Trophoblast cell (in vitro differentiated cells and primary cell): ENCODE data around the gene PPP1R13L.
A peak's percentile ranks its signal among the peaks of the same experiment; 100 is the strongest.
"Not testable (repeated sequence)": the region's sequence is repeated elsewhere in the genome, so short reads cannot be mapped to it uniquely, and the experiment has no call there.

Experiments
- DNase-seq, 2 donors: peaks; one replicate each; pipeline ENCODE4 v3.0.0-alpha.2; 2016
- H2AFZ ChIP-seq: 2 replicates; pipeline ENCODE4 v1.6.1; 2013; ENCODE audit warnings: low read length, moderate library complexity, mild to moderate bottlenecking; ENCODE audit not compliant: insufficient read depth, poor library complexity
- H2AK5ac ChIP-seq: 2 replicates; pipeline ENCODE4 v1.6.1; 2013; ENCODE audit warnings: mild to moderate bottlenecking, low read length
- H2BK120ac ChIP-seq: 2 replicates; pipeline ENCODE4 v1.6.1; 2013; ENCODE audit warnings: low read length, mild to moderate bottlenecking, moderate library complexity; ENCODE audit not compliant: insufficient read depth, poor library complexity
- H2BK12ac ChIP-seq: 2 replicates; pipeline ENCODE4 v1.6.1; 2013; ENCODE audit warnings: mild to moderate bottlenecking, low read length, moderate library complexity
- H2BK5ac ChIP-seq: 2 replicates; pipeline ENCODE4 v1.6.1; 2013; ENCODE audit warnings: low read length, low read depth, moderate library complexity, mild to moderate bottlenecking; ENCODE audit not compliant: poor library complexity
- H3K14ac ChIP-seq: 2 replicates; pipeline ENCODE4 v1.6.1; 2013; ENCODE audit warnings: mild to moderate bottlenecking, low read length
- H3K18ac ChIP-seq: 2 replicates; pipeline ENCODE4 v1.6.1; 2013; ENCODE audit warnings: mild to moderate bottlenecking, low read length
- H3K23ac ChIP-seq: 2 replicates; pipeline ENCODE4 v1.6.1; 2013; ENCODE audit warnings: low read length
- H3K27ac ChIP-seq: 2 replicates; pipeline ENCODE4 v1.5.1; 2013; ENCODE audit warnings: low read depth, mild to moderate bottlenecking, inconsistent platforms, low read length, moderate library complexity
- H3K27me3 ChIP-seq: 2 replicates; pipeline ENCODE4 v1.6.1; 2013; ENCODE audit warnings: inconsistent platforms, mild to moderate bottlenecking, low read length, moderate library complexity; ENCODE audit not compliant: insufficient read depth
- H3K36me3 ChIP-seq, 2 experiments: 1 replicate in 1 of 2; 2 replicates in 1 of 2; pipeline ENCODE4 v1.6.1; 2013; ENCODE audit warnings: low read length in 2 of 2, mild to moderate bottlenecking in 2 of 2, moderate library complexity in 1 of 2; ENCODE audit not compliant: insufficient read depth in 2 of 2, control insufficient read depth in 1 of 2
- H3K4ac ChIP-seq: 2 replicates; pipeline ENCODE4 v1.6.1; 2013; ENCODE audit warnings: low read depth, mild to moderate bottlenecking, low read length, moderate library complexity
- H3K4me1 ChIP-seq, 2 experiments: 1 replicate in 1 of 2; 2 replicates in 1 of 2; pipeline ENCODE4 v1.6.1; 2013; ENCODE audit warnings: low read length in 2 of 2, mild to moderate bottlenecking in 2 of 2, moderate library complexity in 1 of 2; ENCODE audit not compliant: insufficient read depth in 2 of 2, control insufficient read depth in 1 of 2
- H3K4me2 ChIP-seq: 2 replicates; pipeline ENCODE4 v1.6.1; 2013; ENCODE audit warnings: inconsistent platforms, mild to moderate bottlenecking, low read length, moderate library complexity
- H3K4me3 ChIP-seq: 2 replicates; pipeline ENCODE4 v1.5.1; 2013; ENCODE audit warnings: mild to moderate bottlenecking, low read depth, low read length, inconsistent platforms
- H3K79me1 ChIP-seq: one replicate; pipeline ENCODE4 v1.6.1; 2013; ENCODE audit warnings: low read length
- H3K79me2 ChIP-seq: 2 replicates; pipeline ENCODE4 v1.6.1; 2013; ENCODE audit warnings: low read length, mild to moderate bottlenecking; ENCODE audit not compliant: control insufficient read depth, insufficient read depth, poor library complexity
- H3K9ac ChIP-seq: 2 replicates; pipeline ENCODE4 v1.6.1; 2013; ENCODE audit warnings: mild to moderate bottlenecking, low read length
- H3K9me3 ChIP-seq: 2 replicates; pipeline ENCODE4 v1.6.1; 2013; ENCODE audit warnings: low read depth, mild to moderate bottlenecking, control low read depth, inconsistent platforms, low read length; ENCODE audit not compliant: insufficient read depth
- H4K12ac ChIP-seq: 2 replicates; pipeline ENCODE4 v1.6.1; 2013; ENCODE audit warnings: low read depth, mild to moderate bottlenecking, low read length, moderate library complexity
- H4K8ac ChIP-seq: 2 replicates; pipeline ENCODE4 v1.6.1; 2013; ENCODE audit warnings: low read depth, mild to moderate bottlenecking, low read length, moderate library complexity
- H4K91ac ChIP-seq: one replicate; pipeline ENCODE4 v1.6.1; 2013; ENCODE audit warnings: low read depth, mild to moderate bottlenecking, low read length, moderate library complexity
- WGBS: extraction: QIAGEN DNeasy Blood & Tissue Kit; methylation state at CpG from one replicate; pipeline ENCODE4 v1.1.7; 2013; ENCODE audit warnings: missing lambda C conversion rate; ENCODE audit not compliant: insufficient read length, insufficient coverage; ENCODE audit errors: extremely low coverage; 5-methylcytosine and 5-hydroxymethylcytosine counted together

PPP1R13L gene

DNA sequence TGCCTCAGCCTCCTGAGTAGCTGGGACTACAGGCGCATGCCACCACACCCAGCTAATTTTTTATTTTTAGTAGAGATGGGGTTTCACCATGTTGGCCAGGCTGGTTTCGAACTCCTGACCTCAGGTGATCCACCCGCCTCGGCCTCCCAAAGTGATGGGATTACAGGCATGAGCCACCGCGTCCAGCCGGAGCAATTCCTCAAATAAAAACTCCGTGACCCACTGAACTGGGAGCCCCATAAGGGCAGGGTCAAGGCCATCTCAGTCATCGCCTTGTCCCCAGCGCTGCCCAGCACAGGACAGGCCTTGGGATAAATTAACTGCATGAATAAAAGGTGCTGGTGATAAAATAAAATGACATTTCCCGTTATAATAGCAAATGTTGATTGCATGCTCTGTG, 25.0 kb upstream of the PPP1R13L start:
- H3K9me3 ChIP-seq, DNase-seq, H2BK120ac ChIP-seq, H3K9ac ChIP-seq, H3K27me3 ChIP-seq, H3K14ac ChIP-seq, H3K4me1 ChIP-seq, H3K18ac ChIP-seq, H3K79me1 ChIP-seq, H2BK12ac ChIP-seq, H3K27ac ChIP-seq, H2AFZ ChIP-seq, H2AK5ac ChIP-seq, H3K23ac ChIP-seq, H3K4me2 ChIP-seq, H3K79me2 ChIP-seq, H2BK5ac ChIP-seq, H4K12ac ChIP-seq, H3K4ac ChIP-seq, H4K91ac ChIP-seq, H3K4me3 ChIP-seq, H3K36me3 ChIP-seq, H4K8ac ChIP-seq: not testable (repeated sequence)
- WGBS: no CpG with 5 or more reads among the region's 11 CpGs

DNA sequence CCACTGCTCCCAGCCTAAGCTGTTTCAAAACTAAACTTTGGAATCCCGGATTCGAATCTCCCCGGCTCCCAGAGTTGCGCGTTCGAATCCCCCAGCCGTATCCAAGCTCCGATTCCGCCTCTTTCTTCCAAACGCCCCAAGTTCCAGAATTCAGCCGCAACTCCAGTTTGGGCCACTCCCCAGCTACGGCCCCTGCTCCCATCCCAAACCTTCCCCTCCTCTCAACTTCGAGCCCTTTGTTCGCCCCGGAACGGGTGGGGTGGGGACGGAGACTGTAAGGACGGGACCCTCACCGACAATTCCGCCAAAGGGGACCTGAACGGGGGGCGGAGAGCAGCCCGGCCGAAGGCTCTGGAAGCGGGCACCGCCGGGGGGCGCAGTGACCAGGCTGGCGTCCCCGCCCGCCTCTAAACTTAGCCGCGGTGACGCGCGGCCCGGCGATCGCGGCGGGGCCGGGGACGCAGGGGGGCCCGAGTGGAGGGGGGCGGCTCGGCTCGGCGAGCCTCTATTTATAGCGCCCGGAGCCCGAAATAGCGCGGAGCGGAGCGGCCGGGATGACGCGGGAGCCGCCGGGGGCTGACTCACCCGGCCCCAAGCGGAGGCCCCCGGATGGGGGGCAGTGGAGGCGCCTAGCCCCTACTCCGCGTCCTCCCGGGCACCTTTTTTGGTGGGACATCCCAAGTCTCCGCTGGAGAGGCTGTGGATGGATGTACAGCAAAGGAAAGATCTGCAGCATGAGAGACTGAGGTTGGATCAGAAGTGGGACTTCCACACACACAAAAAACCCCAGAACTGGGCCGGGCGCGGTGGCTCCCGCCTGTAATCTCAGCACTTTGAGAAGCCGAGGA, 23.7 kb upstream of the PPP1R13L start:
- Histone ChIP-seq H3K4me2 (peak overlapping the region; percentile 86), H3K9ac (peak overlapping the region; percentile 30), H3K4me1 (peaks cover 0 to 6% of the 10 kb centered on the region in 2 experiments), H3K14ac (peak overlapping the region; percentile 58), H2BK12ac (peak overlapping the region; percentile 10), H3K4me3 (peak overlapping the region; percentile 75), H3K27ac (peak overlapping the region; percentile 8), H3K18ac (peak overlapping the region; percentile 36), H4K8ac (peak overlapping the region; percentile 80), H3K79me1 (peaks cover 15% of the 10 kb centered on the region), H3K9me3 (no peaks in the 10 kb centered on the region), H4K91ac (peak overlapping the region; percentile 71), H3K4ac (peak overlapping the region; percentile 48), H3K27me3 (no peaks in the 10 kb centered on the region), H3K23ac (no peak overlapping the region), H4K12ac (peak overlapping the region; percentile 76), H2BK5ac (peak overlapping the region; percentile 22), H3K36me3 (no peaks in the 10 kb centered on the region), H2AK5ac (no peak overlapping the region), H2BK120ac (peak overlapping the region; percentile 86), H2AFZ (peak overlapping the region; percentile 85), H3K79me2 (peaks cover 4% of the 10 kb centered on the region)
- DNase-seq: peak; percentile 61 to 62
- WGBS: no CpG with 5 or more reads among the region's 73 CpGs

DNA sequence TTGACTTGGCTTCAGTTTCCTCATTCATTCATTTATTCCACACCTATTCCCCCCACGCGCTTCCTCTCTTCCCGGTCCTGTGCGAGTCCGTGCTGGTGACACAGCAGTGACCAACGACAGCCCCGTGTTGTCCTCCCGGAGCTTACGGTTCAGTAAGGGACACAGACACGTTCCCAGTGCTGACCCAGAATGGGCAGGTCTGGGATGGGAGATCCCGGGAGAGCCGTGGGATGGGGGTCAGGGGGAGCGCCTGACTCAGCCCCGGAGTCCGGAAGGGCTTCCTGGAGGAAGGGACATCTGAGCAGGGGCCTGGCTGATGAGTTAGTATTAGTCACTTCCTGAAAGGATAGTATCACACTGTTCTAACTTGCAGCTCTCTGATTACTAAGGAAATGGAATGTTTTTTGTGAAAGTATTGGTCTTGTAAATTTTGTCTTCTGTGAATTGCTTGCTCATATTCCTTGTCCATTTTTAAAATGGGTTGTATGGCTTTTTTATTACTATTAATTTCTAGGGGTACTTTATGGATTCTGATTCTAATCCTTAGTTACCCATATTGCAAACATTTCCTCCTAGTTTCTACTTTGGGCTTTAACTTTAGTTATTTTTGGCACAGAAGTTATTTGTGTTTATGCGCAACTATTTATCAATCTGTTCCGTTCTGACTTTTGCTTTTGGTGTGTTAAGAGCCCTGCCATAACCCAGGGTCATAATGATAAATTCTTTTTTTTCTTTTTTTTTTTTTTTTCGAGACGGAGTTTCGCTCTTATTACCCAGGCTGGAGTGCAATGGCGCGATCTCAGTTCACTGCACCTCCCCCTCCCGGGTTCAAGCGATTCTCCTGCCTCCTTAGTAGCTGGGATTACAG, 19.6 kb upstream of the PPP1R13L start:
- Histone ChIP-seq H2BK5ac (peak overlapping the region; percentile 94), H2BK12ac (peak overlapping the region; percentile 58), H3K14ac (peak overlapping the region; percentile 98), H3K4me2 (peak overlapping the region; percentile 67), H3K27me3 (no peaks in the 10 kb centered on the region), H3K9me3 (no peaks in the 10 kb centered on the region), H2AFZ (peak overlapping the region; percentile 82), H3K79me2 (peaks cover 8% of the 10 kb centered on the region), H2AK5ac (peak overlapping the region; percentile 96), H3K4me1 (peaks cover 5 to 15% of the 10 kb centered on the region in 2 experiments), H4K8ac (peak overlapping the region; percentile 100), H3K4me3 (peak overlapping the region; percentile 58), H3K4ac (peak overlapping the region; percentile 77), H3K23ac (no peak overlapping the region), H3K27ac (peak overlapping the region; percentile 96), H4K91ac (peak overlapping the region; percentile 94), H4K12ac (peak overlapping the region; percentile 98), H3K9ac (peak overlapping the region; percentile 75), H3K36me3 (peaks cover 4 to 11% of the 10 kb centered on the region in 2 experiments), H2BK120ac (peak overlapping the region; percentile 99), H3K79me1 (peaks cover 21% of the 10 kb centered on the region), H3K18ac (peak overlapping the region; percentile 98)
- no CpG with 5 or more reads among the region's 24 CpGs for WGBS
- DNase-seq: peak; percentile 83 to 90

DNA sequence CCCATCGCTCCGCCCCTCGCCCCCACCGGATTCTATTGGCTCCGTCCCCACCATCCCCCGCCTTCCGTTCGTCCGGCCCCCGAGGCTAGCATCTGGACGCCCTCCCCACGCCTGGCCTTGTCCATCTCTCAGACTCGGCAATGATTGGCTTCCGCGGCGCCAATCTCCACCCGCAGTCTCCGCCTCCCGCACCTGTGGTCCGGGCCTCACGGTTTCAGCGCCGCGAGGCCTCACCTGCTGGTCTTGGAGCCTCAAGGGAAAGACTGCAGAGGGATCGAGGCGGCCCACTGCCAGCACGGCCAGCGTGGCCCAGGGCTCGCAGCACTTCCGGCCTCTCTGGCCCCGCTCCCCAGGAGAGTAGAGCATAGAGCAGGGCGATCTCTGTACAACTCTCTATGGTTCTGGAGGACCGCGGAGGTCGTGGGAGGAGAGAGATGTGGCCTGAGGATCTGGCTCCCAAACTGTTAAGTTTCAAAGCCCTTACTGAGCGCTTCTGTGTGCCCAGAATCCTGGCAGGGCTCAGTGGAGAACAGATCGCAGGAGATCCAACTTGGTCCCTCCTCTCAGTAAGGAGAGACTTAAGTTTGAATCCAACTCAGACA, 18.8 kb upstream of the PPP1R13L start, which contains the start of gene ERCC1:
Gene ERCC1, minus strand, starts transcription at position 329 of the 602 bp plus-strand sequence. CDS start 543 bp downstream, outside the sequence.
- Histone ChIP-seq H3K79me1 (peaks cover 17% of the 10 kb centered on the region), H4K91ac (peak within 1 kb of the TSS; percentile 94), H2BK12ac (peak within 1 kb of the TSS; percentile 64), H3K4ac (peak within 1 kb of the TSS; percentile 77), H3K79me2 (peaks cover 8% of the 10 kb centered on the region), H3K4me3 (peak within 1 kb of the TSS; percentile 76), H4K12ac (peak within 1 kb of the TSS; percentile 98), H3K9me3 (no peaks in the 10 kb centered on the region), H2AK5ac (peak within 1 kb of the TSS; percentile 99), H3K9ac (peak within 1 kb of the TSS; percentile 75), H3K4me1 (peaks cover 11 to 18% of the 10 kb centered on the region in 2 experiments), H3K23ac (no peak within 1 kb of the TSS), H2BK120ac (peak within 1 kb of the TSS; percentile 99), H3K14ac (peak within 1 kb of the TSS; percentile 98), H3K27ac (peak within 1 kb of the TSS; percentile 96), H3K27me3 (no peaks in the 10 kb centered on the region), H3K18ac (peak within 1 kb of the TSS; percentile 98), H3K36me3 (peaks cover 7 to 18% of the 10 kb centered on the region in 2 experiments), H4K8ac (peak within 1 kb of the TSS; percentile 100), H2BK5ac (peak within 1 kb of the TSS; percentile 94), H3K4me2 (peak within 1 kb of the TSS; percentile 67), H2AFZ (peak within 1 kb of the TSS; percentile 82)
- DNase-seq: peak; percentile 98 to 99
- no CpG with 5 or more reads among the region's 37 CpGs for WGBS
